A549 (cell line): ENCODE results near the gene BCAS3. TPM values are rescaled to one million over a fixed set of nuclear protein-coding genes. Genes with fewer than 3 reads are reported as not detected.

Experiments
- ATAC-seq, 2 experiments: fragments of 200-7000 bp in 1 of 2; fragments of >200 bp in 1 of 2; cut with Nextera tagmentation in 1 of 2; cut with Tn5 transposase in 1 of 2; 3 replicates each; pipeline versions ENCODE4 v1.8.0 to v1.9.1; 2018 to 2020; ENCODE audit warnings: mild to moderate bottlenecking in 1 of 2, moderate library complexity in 1 of 2
- CTCF ChIA-PET: fragments of 300-600 bp; sonication (Branson Sonifier 250); formaldehyde crosslinking; extraction: SDS; loops from one replicate; lab custom pipeline; 2021; ENCODE audit warnings: antibody characterized with exemption, inconsistent platforms; lab: Yijun Ruan, JAX
- POLR2A ChIA-PET: fragments of 350-600 bp; formaldehyde crosslinking; extraction: SDS; loops from one replicate; lab custom pipeline; 2021; ENCODE audit warnings: antibody characterized with exemption, inconsistent platforms; lab: Yijun Ruan, JAX
- DNase-seq, 2 experiments: peaks; one replicate each; pipeline versions ENCODE4 v3.0.0 to v3.0.0-alpha.2; 2011 to 2016; ENCODE audit warnings: low read depth in 1 of 2, low spot score in 1 of 2
- FAIRE-seq: peaks from 2 replicates; lab custom pipeline; 2011; peaks lifted over from hg19 to GRCh38; lab: Jason Lieb, UNC
- H3K27ac ChIP-seq, 2 experiments: fragments of >200 bp; sonication (Bioruptor Twin); formaldehyde crosslinking; 3 replicates each; pipeline ENCODE4 v1.5.1; 2016 to 2017
- H3K4me1 ChIP-seq: fragments of >200 bp; sonication (Bioruptor Twin); formaldehyde crosslinking; 3 replicates; pipeline ENCODE4 v1.6.1; 2016
- H3K4me2 ChIP-seq: fragments of >200 bp; sonication (Bioruptor Twin); formaldehyde crosslinking; 3 replicates; pipeline ENCODE4 v1.6.1; 2016
- H3K4me3 ChIP-seq: fragments of >200 bp; sonication (Bioruptor Twin); formaldehyde crosslinking; 3 replicates; pipeline ENCODE4 v1.5.1; 2016
- H3K9me3 ChIP-seq: fragments of >200 bp; sonication (Bioruptor Twin); formaldehyde crosslinking; 3 replicates; pipeline ENCODE4 v1.6.1; 2016
- CBX8 ChIP-seq: fragments of 200-600 bp; sonication (generic); IDR thresholded peaks from 2 replicates; pipeline ENCODE4 v1.6.1; 2016
- EHF ChIP-seq: fragments of 250-450 bp; sonication (Bioruptor Pico); IDR thresholded peaks from 2 replicates; pipeline ENCODE4 v1.5.0; 2020; ENCODE audit warnings: mild to moderate bottlenecking
- EHMT2 ChIP-seq: fragments of 200-600 bp; sonication (generic); IDR thresholded peaks from 2 replicates; pipeline ENCODE4 v1.6.1; 2016; ENCODE audit warnings: antibody characterized with exemption, low read depth, mild to moderate bottlenecking, moderate library complexity
- EP300 ChIP-seq, 2 experiments: fragments of >200 bp; sonication (Bioruptor Twin); formaldehyde crosslinking; IDR thresholded peaks; 2 replicates in 1 of 2; 3 replicates in 1 of 2; pipeline ENCODE4 v1.6.1; 2016 to 2017
- ESRRA ChIP-seq: fragments of 150-350 bp; IDR thresholded peaks from 2 replicates; pipeline ENCODE4 v1.6.1; 2014; ENCODE audit warnings: mild to moderate bottlenecking, low read length, borderline replicate concordance
- FOXS1 ChIP-seq: fragments of 250-450 bp; sonication (Bioruptor Pico); IDR thresholded peaks from 2 replicates; pipeline ENCODE4 v1.5.0; 2020; ENCODE audit warnings: mild to moderate bottlenecking, moderate library complexity
- HDAC2 ChIP-seq: fragments of 200-600 bp; sonication (generic); IDR thresholded peaks from 2 replicates; pipeline ENCODE4 v1.6.1; 2016
- HOXB13 ChIP-seq: fragments of 250-450 bp; sonication (Bioruptor Pico); IDR thresholded peaks from 2 replicates; pipeline ENCODE4 v1.5.0; 2020; ENCODE audit warnings: low read depth, mild to moderate bottlenecking, moderate library complexity
- HOXB5 ChIP-seq: fragments of 250-450 bp; sonication (Bioruptor Pico); IDR thresholded peaks from 2 replicates; pipeline ENCODE4 v1.5.0; 2020; ENCODE audit warnings: mild to moderate bottlenecking, moderate library complexity
- JUN ChIP-seq, 2 experiments: fragments of >200 bp; sonication (Bioruptor Twin); formaldehyde crosslinking; IDR thresholded peaks; 2 replicates in 1 of 2; 3 replicates in 1 of 2; pipeline ENCODE4 v1.6.1; 2016 to 2017
- JUNB ChIP-seq: fragments of >200 bp; sonication (Bioruptor Twin); formaldehyde crosslinking; IDR thresholded peaks from 2 replicates; pipeline ENCODE4 v1.6.1; 2016
- MYC ChIP-seq: IDR thresholded peaks from 2 replicates; pipeline ENCODE4 v1.6.1; 2012; ENCODE audit warnings: mild to moderate bottlenecking, inconsistent platforms, low read length, improper control_type of control experiment, borderline replicate concordance
- NFE2L2 ChIP-seq: fragments of 150-350 bp; conservative IDR thresholded peaks from 2 replicates; pipeline ENCODE4 v1.6.1; 2014; ENCODE audit warnings: low read length
- NPAS2 ChIP-seq: fragments of 250-450 bp; sonication (Bioruptor Pico); IDR thresholded peaks from 2 replicates; pipeline ENCODE4 v1.8.0; 2022; ENCODE audit warnings: mild to moderate bottlenecking, moderate library complexity, borderline replicate concordance
- PHF8 ChIP-seq: fragments of 200-600 bp; sonication (generic); IDR thresholded peaks from 2 replicates; pipeline ENCODE4 v1.6.1; 2016; ENCODE audit warnings: low read depth, mild to moderate bottlenecking, antibody characterized with exemption, moderate library complexity, borderline replicate concordance
- POLR2A ChIP-seq: IDR thresholded peaks from 2 replicates; pipeline ENCODE4 v1.6.1; 2012; ENCODE audit warnings: mild to moderate bottlenecking, low read length
- RAD21 ChIP-seq, 2 experiments: fragments of >200 bp in 1 of 2; sonication (Bioruptor Twin) in 1 of 2; formaldehyde crosslinking in 1 of 2; IDR thresholded peaks in 1 of 2; conservative IDR thresholded peaks in 1 of 2; 2 replicates in 1 of 2; 3 replicates in 1 of 2; pipeline ENCODE4 v1.6.1; 2012 to 2018; ENCODE audit warnings: inconsistent platforms in 1 of 2
- RARB ChIP-seq: fragments of 250-450 bp; sonication (Bioruptor Pico); IDR thresholded peaks from 2 replicates; pipeline ENCODE4 v1.8.0; 2021; ENCODE audit warnings: mild to moderate bottlenecking, moderate library complexity
- SMC3 ChIP-seq: fragments of >200 bp; sonication (Bioruptor Twin); formaldehyde crosslinking; IDR thresholded peaks from 3 replicates; pipeline ENCODE4 v1.6.1; 2018; ENCODE audit warnings: inconsistent platforms
- SREBF2 ChIP-seq: fragments of 450-650 bp; IDR thresholded peaks from 2 replicates; pipeline ENCODE4 v1.6.1; 2014; ENCODE audit warnings: mild to moderate bottlenecking, moderate library complexity
- TP53 ChIP-seq: fragments of 250-450 bp; sonication (Bioruptor Pico); IDR thresholded peaks from 2 replicates; pipeline ENCODE4 v1.5.0; 2021; ENCODE audit warnings: mild to moderate bottlenecking, moderate library complexity
- ZFP36 ChIP-seq: fragments of 450-650 bp; IDR thresholded peaks from 2 replicates; pipeline ENCODE4 v1.6.1; 2014; ENCODE audit warnings: borderline replicate concordance; ENCODE audit not compliant: partially characterized antibody
- ZNF302 ChIP-seq: fragments of 250-450 bp; sonication (Bioruptor Pico); IDR thresholded peaks from 2 replicates; pipeline ENCODE4 v1.9.0; 2021; ENCODE audit warnings: inconsistent platforms, mild to moderate bottlenecking, moderate library complexity
- WGBS: methylation state at CpG from one replicate; pipeline ENCODE4 v1.1.6; 2017; ENCODE audit errors: missing lambda C conversion rate; 5-methylcytosine and 5-hydroxymethylcytosine counted together
- polyA plus RNA-seq, 4 experiments: library from polyadenylated mRNA; depleted of rRNA in 3 of 4; stranded (reverse); fragments of >200 nt; fragmentation: RNase III in 1 of 4; extraction: RNeasy Plus Mini Kit Qiagen cat#74134 plus additional on column Dnase treatment in 1 of 4; gene quantifications; 2 replicates in 3 of 4; 3 replicates in 1 of 4; pipeline ENCODE4 v1.2.3, GENCODE V29; 2011 to 2017
- TF ChIP-seq, protein P1 (sequence below): fragments of 250-450 bp; sonication (Bioruptor Pico); IDR thresholded peaks from 2 replicates; pipeline ENCODE4 v1.5.0; 2021; ENCODE audit warnings: mild to moderate bottlenecking, moderate library complexity, borderline replicate concordance
- TF ChIP-seq, protein P2 (sequence below): IDR thresholded peaks from 2 replicates; pipeline ENCODE4 v1.6.1; 2012; ENCODE audit warnings: low read depth, borderline replicate concordance
- TF ChIP-seq, protein P3 (sequence below): fragments of 450-650 bp; IDR thresholded peaks from 2 replicates; pipeline ENCODE4 v1.6.1; 2014; ENCODE audit warnings: antibody characterized with exemption
- TF ChIP-seq, protein P4 (sequence below): IDR thresholded peaks from 2 replicates; pipeline ENCODE4 v1.6.1; 2012

The BCAS3 gene
- polyA plus RNA-seq, 2 of the 4 experiments (the other 2 are of a cell fraction) = 14.7 to 43.4 TPM

DNA sequence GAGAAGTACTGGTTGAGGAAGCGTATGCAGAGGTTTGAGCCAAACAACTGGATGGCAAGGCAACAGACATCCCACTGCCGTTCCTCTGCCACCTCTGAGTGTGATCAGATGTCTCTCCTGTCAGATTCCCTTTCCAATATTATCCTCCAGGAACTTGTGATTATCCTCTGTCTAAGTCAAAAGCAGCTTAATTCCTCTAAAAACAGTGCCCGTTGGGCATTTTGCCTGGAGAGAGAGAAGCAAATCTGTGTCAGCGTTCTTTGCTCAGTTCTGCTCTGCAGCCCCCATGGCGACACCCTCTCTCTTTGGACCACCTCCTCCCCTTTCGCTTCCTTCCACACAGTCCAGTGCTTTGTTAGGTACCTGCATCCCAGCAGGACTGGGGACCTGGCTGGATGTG, 665.9 kb downstream of the BCAS3 start:
- TF ChIP-seq EP300 (IDR thresholded peaks at IDR 0.05) (no peak), SMC3 (no peak), SREBF2 (no peak), HOXB5 (CRISPR knock-in tag) (no peak), NFE2L2 (no peak), MYC (no peak), RAD21 (conservative IDR thresholded peaks at IDR 0.05 in 1 of 2, IDR thresholded peaks at IDR 0.05 in 1 of 2) (no peak), TP53 (CRISPR knock-in tag) (no peak), JUN (IDR thresholded peaks at IDR 0.05) (no peak), EHF (CRISPR knock-in tag) (no peak), ZNF302 (no peak), CBX8 (no peak), POLR2A (no peak), RARB (CRISPR knock-in tag) (no peak)
- TF ChIP-seq, protein P1, sequence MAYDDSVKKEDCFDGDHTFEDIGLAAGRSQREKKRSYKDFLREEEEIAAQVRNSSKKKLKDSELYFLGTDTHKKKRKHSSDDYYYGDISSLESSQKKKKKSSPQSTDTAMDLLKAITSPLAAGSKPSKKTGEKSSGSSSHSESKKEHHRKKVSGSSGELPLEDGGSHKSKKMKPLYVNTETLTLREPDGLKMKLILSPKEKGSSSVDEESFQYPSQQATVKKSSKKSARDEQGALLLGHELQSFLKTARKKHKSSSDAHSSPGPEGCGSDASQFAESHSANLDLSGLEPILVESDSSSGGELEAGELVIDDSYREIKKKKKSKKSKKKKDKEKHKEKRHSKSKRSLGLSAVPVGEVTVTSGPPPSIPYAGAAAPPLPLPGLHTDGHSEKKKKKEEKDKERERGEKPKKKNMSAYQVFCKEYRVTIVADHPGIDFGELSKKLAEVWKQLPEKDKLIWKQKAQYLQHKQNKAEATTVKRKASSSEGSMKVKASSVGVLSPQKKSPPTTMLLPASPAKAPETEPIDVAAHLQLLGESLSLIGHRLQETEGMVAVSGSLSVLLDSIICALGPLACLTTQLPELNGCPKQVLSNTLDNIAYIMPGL = no peak
- TF ChIP-seq, protein P2, sequence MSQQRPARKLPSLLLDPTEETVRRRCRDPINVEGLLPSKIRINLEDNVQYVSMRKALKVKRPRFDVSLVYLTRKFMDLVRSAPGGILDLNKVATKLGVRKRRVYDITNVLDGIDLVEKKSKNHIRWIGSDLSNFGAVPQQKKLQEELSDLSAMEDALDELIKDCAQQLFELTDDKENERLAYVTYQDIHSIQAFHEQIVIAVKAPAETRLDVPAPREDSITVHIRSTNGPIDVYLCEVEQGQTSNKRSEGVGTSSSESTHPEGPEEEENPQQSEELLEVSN = no peak
- TF ChIP-seq, protein P3, sequence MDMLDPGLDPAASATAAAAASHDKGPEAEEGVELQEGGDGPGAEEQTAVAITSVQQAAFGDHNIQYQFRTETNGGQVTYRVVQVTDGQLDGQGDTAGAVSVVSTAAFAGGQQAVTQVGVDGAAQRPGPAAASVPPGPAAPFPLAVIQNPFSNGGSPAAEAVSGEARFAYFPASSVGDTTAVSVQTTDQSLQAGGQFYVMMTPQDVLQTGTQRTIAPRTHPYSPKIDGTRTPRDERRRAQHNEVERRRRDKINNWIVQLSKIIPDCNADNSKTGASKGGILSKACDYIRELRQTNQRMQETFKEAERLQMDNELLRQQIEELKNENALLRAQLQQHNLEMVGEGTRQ = no peak
- Histone ChIP-seq H3K4me1 (peaks cover 15% of the 10 kb centered on the region), H3K27ac (no peak overlapping the region), H3K9me3 (no peaks in the 10 kb centered on the region), H3K4me3 (no peak overlapping the region), H3K4me2 (no peak overlapping the region)
- POLR2A ChIA-PET = no interaction called here
- FAIRE-seq (no peak), DNase-seq (no peak), ATAC-seq (no peak)
- CTCF ChIA-PET = interaction anchor here (1.6 to 1.8 kb wide), 2 partner anchors 10 to 46 kb away, joined by 4 to 7 read pairs; no protein-coding TSS in a partner anchor
- 82% methylated on average over 6 of the region's 6 CpGs for WGBS

DNA sequence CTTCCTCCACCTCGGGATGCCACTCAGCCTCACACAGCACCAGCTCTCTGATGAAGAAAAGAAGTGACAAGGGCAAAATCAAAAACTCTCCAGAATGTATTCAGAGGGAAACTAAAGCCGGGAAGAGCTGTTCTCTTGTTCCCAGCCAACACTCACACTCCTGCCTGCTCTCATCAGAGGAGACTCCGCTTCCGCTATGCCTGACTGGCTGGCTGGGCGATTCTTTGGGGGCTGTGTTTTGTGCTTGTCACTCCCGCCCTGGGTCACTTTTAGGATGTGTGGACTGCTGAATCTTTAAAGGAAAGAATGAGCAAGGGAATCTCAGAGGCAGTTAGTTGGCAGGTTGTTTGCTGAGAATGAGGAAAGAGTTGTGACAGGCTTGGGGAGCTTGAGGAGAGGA, 667.4 kb downstream of the BCAS3 start:
- H3K27ac ChIP-seq = no peak overlapping the region
- no peak overlapping the region for H3K4me3 ChIP-seq
- ChIA-PET CTCF (interaction anchor here (0.9 to 3.2 kb wide), 7 partner anchors 8 to 624 kb away, joined by 3 to 12 read pairs (median 5); no protein-coding TSS in a partner anchor), POLR2A (no interaction called here)
- H3K4me2 ChIP-seq = no peak overlapping the region
- ATAC-seq (no peak), DNase-seq (no peak), FAIRE-seq (no peak)
- H3K4me1 ChIP-seq = peaks cover 9% of the 10 kb centered on the region
- H3K9me3 ChIP-seq = no peaks in the 10 kb centered on the region
- TF ChIP-seq FOXS1 (CRISPR knock-in tag) = no peak
- no peak for TF ChIP-seq HOXB5 (CRISPR knock-in tag)
- no peak for TF ChIP-seq HDAC2
- TF ChIP-seq POLR2A = no peak
- no peak for TF ChIP-seq HOXB13 (CRISPR knock-in tag)
- no peak for TF ChIP-seq NPAS2 (CRISPR knock-in tag)
- TF ChIP-seq EHMT2 = no peak
- TF ChIP-seq, protein P3 = no peak
- no peak for TF ChIP-seq JUNB
- no peak for TF ChIP-seq PHF8
- no peak for TF ChIP-seq ESRRA
- TF ChIP-seq, protein P4, sequence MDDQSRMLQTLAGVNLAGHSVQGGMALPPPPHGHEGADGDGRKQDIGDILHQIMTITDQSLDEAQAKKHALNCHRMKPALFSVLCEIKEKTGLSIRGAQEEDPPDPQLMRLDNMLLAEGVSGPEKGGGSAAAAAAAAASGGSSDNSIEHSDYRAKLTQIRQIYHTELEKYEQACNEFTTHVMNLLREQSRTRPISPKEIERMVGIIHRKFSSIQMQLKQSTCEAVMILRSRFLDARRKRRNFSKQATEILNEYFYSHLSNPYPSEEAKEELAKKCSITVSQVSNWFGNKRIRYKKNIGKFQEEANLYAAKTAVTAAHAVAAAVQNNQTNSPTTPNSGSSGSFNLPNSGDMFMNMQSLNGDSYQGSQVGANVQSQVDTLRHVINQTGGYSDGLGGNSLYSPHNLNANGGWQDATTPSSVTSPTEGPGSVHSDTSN = no peak
- no peak for TF ChIP-seq ZFP36
- TF ChIP-seq SREBF2 = no peak
- WGBS = 87% methylated on average over 6 of the region's 6 CpGs
